NCI-H526 treated with DMSO at 0.1 percent for 48 hours (cell line): ENCODE results near the gene SCYGR1.
"Not testable (repeated sequence)": the region's sequence is repeated elsewhere in the genome, so short reads cannot be mapped to it uniquely, and the experiment has no call there.

Source experiments
- DNase-seq: peaks from one replicate; lab custom pipeline; 2025; lab: John Stamatoyannopoulos, UW

The SCYGR1 gene

DNA sequence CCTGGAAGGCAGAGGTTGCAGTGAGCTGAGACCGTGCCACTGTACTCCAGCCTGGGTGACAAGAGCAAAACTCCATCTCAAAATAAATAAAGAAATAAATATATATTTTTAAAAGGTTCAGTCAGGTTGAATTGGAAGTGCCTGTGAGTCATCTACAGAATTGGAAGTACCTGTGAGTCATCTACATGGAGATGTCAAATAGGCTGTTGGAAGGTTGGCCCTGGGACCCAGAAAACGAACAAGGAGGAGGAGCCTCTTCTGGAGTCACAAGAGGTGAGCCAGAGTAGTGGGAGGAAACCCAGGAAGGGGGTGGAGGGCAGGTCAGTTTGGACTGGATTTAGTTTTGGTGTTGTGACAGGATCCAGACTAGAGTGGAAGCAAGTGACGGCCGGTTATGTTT is 15.2 kb upstream of the SCYGR1 start:
- no peak for DNase-seq

DNA sequence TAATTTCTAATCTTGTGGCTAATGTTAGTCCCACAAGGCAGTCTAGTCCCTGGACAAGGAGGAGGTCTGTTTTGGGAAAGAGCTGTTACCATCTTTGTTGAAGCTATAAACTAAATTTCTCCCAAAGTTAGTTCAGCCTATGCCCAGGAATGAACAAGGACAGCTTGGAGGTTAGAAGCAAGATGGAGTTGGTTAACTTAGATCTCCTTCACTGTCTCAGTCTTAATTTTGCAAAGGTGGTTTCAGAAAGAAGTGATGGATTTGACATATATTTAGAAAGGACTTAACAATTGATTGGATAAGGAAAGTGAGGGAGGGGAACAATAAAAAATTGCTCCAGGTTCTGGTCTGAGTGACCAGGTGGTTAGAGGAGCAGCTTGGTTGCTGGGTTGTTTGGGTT is 14.6 kb upstream of the SCYGR1 start:
- DNase-seq = no peak

- no peak for DNase-seq
Measured at GRCh38 chr2:227401550-227401949, 13.8 kb upstream of the SCYGR1 start.

GRCh38 chr2:227398684-227399670 is 11.2 kb upstream of the SCYGR1 start:
- DNase-seq = no peak

- DNase-seq = no peak
Measured at GRCh38 chr2:227397562-227397961, 9.8 kb upstream of the SCYGR1 start.

GRCh38 chr2:227395556-227395955 is 7.8 kb upstream of the SCYGR1 start:
- no peak for DNase-seq

GRCh38 chr2:227394401-227394800 is 6.7 kb upstream of the SCYGR1 start:
- DNase-seq = no peak

DNA sequence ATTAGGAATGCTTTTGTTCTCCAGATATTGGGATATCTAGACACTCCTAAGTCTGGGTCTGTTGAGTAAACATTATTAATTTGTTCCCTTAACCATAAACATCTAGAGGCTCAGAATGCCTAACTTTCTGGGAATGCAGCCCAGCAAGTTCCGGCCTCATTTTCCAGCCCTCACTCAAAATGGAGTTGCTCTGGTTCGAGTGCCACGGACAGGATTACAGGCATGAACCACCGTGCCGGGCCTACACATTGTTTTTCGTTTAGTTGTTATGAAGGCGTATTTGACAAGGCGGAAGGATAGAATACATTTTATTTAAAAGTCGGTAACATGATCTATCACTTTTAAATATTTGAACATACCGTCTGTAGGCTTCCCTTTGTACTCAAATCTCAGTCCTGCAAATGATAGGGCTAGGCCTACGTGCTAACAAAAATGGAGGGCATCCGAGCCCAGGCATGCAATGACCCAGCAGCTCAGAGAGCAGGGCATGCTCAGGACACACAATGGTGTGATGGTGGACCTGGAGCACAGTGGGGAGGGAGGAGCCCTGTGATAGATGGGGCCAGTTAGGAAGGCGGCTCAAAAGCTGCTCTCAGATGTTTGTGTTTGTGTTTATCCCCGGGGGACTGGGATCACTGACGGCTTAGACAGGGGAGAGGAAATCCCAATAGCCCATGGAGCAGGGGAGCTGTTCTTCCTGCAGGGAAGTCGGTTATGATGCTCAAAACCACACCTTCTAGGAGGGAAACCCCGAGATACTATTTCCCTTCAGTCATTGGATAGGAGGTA is 2.9 kb upstream of the SCYGR1 start:
- DNase-seq = no peak

- DNase-seq = no peak
Measured at GRCh38 chr2:227389661-227390060, 1.9 kb upstream of the SCYGR1 start.

- DNase-seq = no peak
Measured at GRCh38 chr2:227389231-227389630, 1.5 kb upstream of the SCYGR1 start.

GRCh38 chr2:227388537-227389011 is 825 bp upstream of the SCYGR1 start:
- DNase-seq = no peak

DNA sequence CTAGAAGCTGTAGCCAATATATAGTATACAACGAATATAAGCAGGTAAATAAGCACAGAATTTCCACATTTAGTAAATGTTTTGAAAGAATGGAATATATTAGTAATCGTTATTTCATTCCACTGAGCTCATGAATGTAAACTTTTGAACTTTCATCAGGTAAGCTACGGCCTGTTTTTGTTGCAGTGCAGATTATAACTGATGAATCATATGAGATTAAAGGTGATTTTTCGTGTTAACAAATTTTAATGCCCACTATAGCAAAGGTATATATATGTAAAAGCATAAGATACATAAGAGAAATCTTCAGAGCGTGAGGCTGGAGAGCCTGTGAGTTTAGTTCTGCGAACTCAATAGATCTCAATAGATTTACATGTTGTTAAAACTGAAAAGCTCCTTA is 1.1 kb downstream of the SCYGR1 start:
- no peak for DNase-seq

GRCh38 chr2:227383686-227384085 is 4.1 kb downstream of the SCYGR1 start:
- no peak for DNase-seq

- not testable (repeated sequence) for DNase-seq
Measured at GRCh38 chr2:227382241-227382835, 5.4 kb downstream of the SCYGR1 start.

DNA sequence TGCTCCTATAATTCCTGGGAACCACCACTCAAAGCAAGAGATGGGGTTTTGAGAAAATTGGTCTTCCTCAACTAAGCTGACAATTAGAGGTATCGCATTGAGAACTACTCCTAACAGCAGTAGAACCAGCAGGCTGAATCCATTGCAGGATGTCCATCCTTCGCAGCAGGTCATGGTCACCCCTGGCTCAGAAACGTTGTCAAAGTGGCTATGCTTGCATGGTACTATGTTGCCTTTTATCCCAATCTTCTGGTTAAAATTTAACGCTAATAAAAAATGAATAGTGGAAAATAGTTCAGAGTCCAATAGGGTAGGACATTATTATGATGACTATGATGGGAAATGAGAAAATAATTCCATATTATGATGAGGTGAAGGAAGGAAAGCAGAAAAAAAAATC is 8.7 kb downstream of the SCYGR1 start, which contains the start of gene TM4SF20:
Gene TM4SF20 (minus strand): TSS at position 212 of the 400 bp plus-strand sequence. CDS start 38 bp downstream, at position 174.
- no peak for DNase-seq

GRCh38 chr2:227378371-227378782 is 9.4 kb downstream of the SCYGR1 start:
- no peak for DNase-seq

- DNase-seq = no peak
Measured at GRCh38 chr2:227377467-227378351, 10.0 kb downstream of the SCYGR1 start.

- no peak for DNase-seq
Measured at GRCh38 chr2:227376656-227377396, 10.9 kb downstream of the SCYGR1 start.

GRCh38 chr2:227374158-227374557 is 13.6 kb downstream of the SCYGR1 start:
- no peak for DNase-seq

DNA sequence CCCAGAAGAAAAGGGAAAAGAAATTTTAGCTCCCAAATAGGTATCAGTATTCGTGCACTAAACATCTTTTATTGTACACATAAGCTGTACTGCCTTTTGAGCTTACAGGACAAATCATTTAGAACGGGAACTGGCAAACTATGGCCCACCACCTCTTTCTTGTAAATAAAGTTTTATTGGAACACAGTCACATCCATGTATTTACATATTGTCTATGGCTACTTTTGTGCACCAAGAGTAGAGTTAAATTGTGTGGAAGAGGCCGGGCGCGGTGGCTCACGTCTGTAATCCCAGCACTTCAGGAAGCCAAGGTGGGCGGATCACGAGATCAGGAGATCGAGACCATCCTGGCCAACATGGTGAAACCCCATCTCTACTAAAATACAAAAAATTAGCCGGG is 14.4 kb downstream of the SCYGR1 start:
- DNase-seq = no peak
